ENCODE measurements around the gene GLRA1. TPM values are rescaled to one million over a fixed set of nuclear protein-coding genes. Genes with fewer than 3 reads are reported as not detected.

The GLRA1 gene
- total RNA-seq, 2 donors from 2014 or later = not detected

- WGBS = 53% methylated on average over 2 of the region's 2 CpGs
- intact Hi-C loops (cut with DNase I) = no loop called here
- Histone ChIP-seq H3K36me3 (no peaks in the 10 kb centered on the region), H3K27ac (no peak overlapping the region), H3K27me3 (replicated peaks; ENCODE audit: insufficient read depth) (no peaks in the 10 kb centered on the region), H3K9me3 (no peaks in the 10 kb centered on the region), H3K4me1 (replicated peaks) (no peaks in the 10 kb centered on the region), H3K4me3 (no peak overlapping the region)
- no peak for DNase-seq (ENCODE audit: low spot score)
- TF ChIP-seq POLR2A (IDR thresholded peaks at IDR 0.05) (no peak), CTCF (IDR thresholded peaks at IDR 0.05) (no peak), POLR2AphosphoS5 (IDR thresholded peaks at IDR 0.05) (no peak)
Observed at GRCh38 chr5:151952238-151952637, 27.6 kb upstream of the GLRA1 start.

- H3K9me3 ChIP-seq = no peaks in the 10 kb centered on the region
- no peaks in the 10 kb centered on the region for H3K36me3 ChIP-seq
- no peak overlapping the region for H3K4me3 ChIP-seq
- intact Hi-C loops (cut with DNase I) = no loop called here
- H3K27ac ChIP-seq = no peak overlapping the region
- DNase-seq (ENCODE audit: low spot score) = no peak
- 65% methylated on average over 9 of the region's 9 CpGs for WGBS
- TF ChIP-seq POLR2A (IDR thresholded peaks at IDR 0.05) = no peak
- TF ChIP-seq POLR2AphosphoS5 (IDR thresholded peaks at IDR 0.05) = no peak
- TF ChIP-seq CTCF (IDR thresholded peaks at IDR 0.05) = no peak
- no peaks in the 10 kb centered on the region for H3K27me3 ChIP-seq (replicated peaks; ENCODE audit: insufficient read depth)
- H3K4me1 ChIP-seq (replicated peaks) = no peaks in the 10 kb centered on the region
Observed at GRCh38 chr5:151950706-151951105, 26.1 kb upstream of the GLRA1 start.

- intact Hi-C loops (cut with DNase I) = no loop called here
- H3K27me3 ChIP-seq (replicated peaks; ENCODE audit: insufficient read depth) = no peaks in the 10 kb centered on the region
- WGBS = 57% methylated on average over 5 of the region's 5 CpGs
Observed at GRCh38 chr5:151949701-151950308, 25.2 kb upstream of the GLRA1 start.

GRCh38 chr5:151949113-151949512, 24.5 kb upstream of the GLRA1 start:
- intact Hi-C loops (cut with DNase I) = no loop called here

More at GRCh38 chr5:151949701-151950308, 25.2 kb upstream of the GLRA1 start:
- no peak overlapping the region for H3K27ac ChIP-seq
- no peaks in the 10 kb centered on the region for H3K4me1 ChIP-seq (replicated peaks)
- H3K36me3 ChIP-seq = no peaks in the 10 kb centered on the region
- no peak for DNase-seq (ENCODE audit: low spot score)
- TF ChIP-seq POLR2A (IDR thresholded peaks at IDR 0.05) = no peak
- no peak for TF ChIP-seq CTCF (IDR thresholded peaks at IDR 0.05)
- TF ChIP-seq POLR2AphosphoS5 (IDR thresholded peaks at IDR 0.05) = no peak
- no peaks in the 10 kb centered on the region for H3K9me3 ChIP-seq
- no peak overlapping the region for H3K4me3 ChIP-seq

More at GRCh38 chr5:151949113-151949512, 24.5 kb upstream of the GLRA1 start:
- TF ChIP-seq CTCF (IDR thresholded peaks at IDR 0.05) (no peak), POLR2A (IDR thresholded peaks at IDR 0.05) (no peak), POLR2AphosphoS5 (IDR thresholded peaks at IDR 0.05) (no peak)
- WGBS = 50% methylated on average over 3 of the region's 3 CpGs
- Histone ChIP-seq H3K27me3 (replicated peaks; ENCODE audit: insufficient read depth) (no peaks in the 10 kb centered on the region), H3K9me3 (no peaks in the 10 kb centered on the region), H3K4me3 (no peak overlapping the region), H3K27ac (no peak overlapping the region), H3K4me1 (replicated peaks) (no peaks in the 10 kb centered on the region), H3K36me3 (no peaks in the 10 kb centered on the region)
- DNase-seq (ENCODE audit: low spot score) = no peak

Measured in prostate gland (tissue), 2 donors.